ENCODE results near the gene AKAP9.
"Not testable (repeated sequence)": the region's sequence is repeated elsewhere in the genome, so short reads cannot be mapped to it uniquely, and the experiment has no call there.

The AKAP9 gene

GRCh38 chr7:92072121-92072520 is 131.5 kb downstream of the AKAP9 start:
- TF ChIP-seq CTCF (IDR thresholded peaks at IDR 0.05; ENCODE audit: low read depth, low read length, missing control alignments), result no peak
- no peak overlapping the region for H3K4me3 ChIP-seq (replicated peaks; ENCODE audit: low read depth, low read length)
- DNase-seq (ENCODE audit: extremely low read depth, low read depth), result no peak

- no peak for DNase-seq (ENCODE audit: extremely low read depth, low read depth)
- no peak for TF ChIP-seq CTCF (IDR thresholded peaks at IDR 0.05; ENCODE audit: low read depth, low read length, missing control alignments)
- no peak overlapping the region for H3K4me3 ChIP-seq (replicated peaks; ENCODE audit: low read depth, low read length)
These were observed 132.0 kb downstream of the AKAP9 start for GRCh38 chr7:92072708-92073107.

- no peak for DNase-seq (ENCODE audit: extremely low read depth, low read depth)
- TF ChIP-seq CTCF (IDR thresholded peaks at IDR 0.05; ENCODE audit: low read depth, low read length, missing control alignments), result no peak
- H3K4me3 ChIP-seq (replicated peaks; ENCODE audit: low read depth, low read length), result no peak overlapping the region
These were observed 134.9 kb downstream of the AKAP9 start for GRCh38 chr7:92075455-92076158.

GRCh38 chr7:92076509-92076908 is 135.8 kb downstream of the AKAP9 start:
- TF ChIP-seq CTCF (IDR thresholded peaks at IDR 0.05; ENCODE audit: low read depth, low read length, missing control alignments), result no peak

GRCh38 chr7:92083922-92084321 is 143.3 kb downstream of the AKAP9 start:
- DNase-seq (ENCODE audit: extremely low read depth, low read depth); H3K4me3 ChIP-seq (replicated peaks; ENCODE audit: low read depth, low read length): not testable (repeated sequence)

More at GRCh38 chr7:92076509-92076908, 135.8 kb downstream of the AKAP9 start:
- no peak for DNase-seq (ENCODE audit: extremely low read depth, low read depth)
- no peak overlapping the region for H3K4me3 ChIP-seq (replicated peaks; ENCODE audit: low read depth, low read length)

- DNase-seq (ENCODE audit: extremely low read depth, low read depth), result no peak
- H3K4me3 ChIP-seq (replicated peaks; ENCODE audit: low read depth, low read length), result no peak overlapping the region
- no peak for TF ChIP-seq CTCF (IDR thresholded peaks at IDR 0.05; ENCODE audit: low read depth, low read length, missing control alignments)
These were observed 147.6 kb downstream of the AKAP9 start for GRCh38 chr7:92088266-92088665.

- TF ChIP-seq CTCF (IDR thresholded peaks at IDR 0.05; ENCODE audit: low read depth, low read length, missing control alignments), result no peak
- H3K4me3 ChIP-seq (replicated peaks; ENCODE audit: low read depth, low read length), result no peak overlapping the region
- no peak for DNase-seq (ENCODE audit: extremely low read depth, low read depth)
These were observed 151.5 kb downstream of the AKAP9 start for GRCh38 chr7:92092210-92092609.
